HepG2 (cell line): Measurements from ENCODE around the gene SCAPER. TPM values are rescaled to one million over a fixed set of nuclear protein-coding genes. Genes with fewer than 3 reads are reported as not detected.

Source experiments
- MAFF ChIP-seq: IDR thresholded peaks from 2 replicates; pipeline ENCODE4 v1.6.1; 2011; ENCODE audit warnings: low read depth, low read length, improper control_type of control experiment
- NKX3-1 ChIP-seq: sonication (generic); formaldehyde crosslinking; IDR thresholded peaks from 2 replicates; pipeline ENCODE4 v1.5.0; 2020; ENCODE audit warnings: missing genetic modification reagents
- TERF1 ChIP-seq: sonication (generic); formaldehyde crosslinking; IDR thresholded peaks from 2 replicates; pipeline ENCODE4 v1.8.0; 2022; ENCODE audit warnings: mild to moderate bottlenecking, missing genetic modification reagents, moderate library complexity
- TFDP1 ChIP-seq: IDR thresholded peaks from 2 replicates; pipeline ENCODE4 v1.6.1; 2016; ENCODE audit warnings: missing compliant biosample characterization, missing genetic modification reagents, borderline replicate concordance
- TOPORS ChIP-seq: sonication (generic); formaldehyde crosslinking; IDR thresholded peaks from 2 replicates; pipeline ENCODE4 v1.8.0; 2023; ENCODE audit warnings: mild to moderate bottlenecking, missing genetic modification reagents
- TSC22D2 ChIP-seq: sonication (generic); formaldehyde crosslinking; IDR thresholded peaks from 2 replicates; pipeline ENCODE4 v1.5.1; 2020; ENCODE audit warnings: missing genetic modification reagents, mild to moderate bottlenecking, borderline replicate concordance
- ZBTB40 ChIP-seq, 2 experiments: fragments of 450-650 bp in 1 of 2; sonication (generic) in 1 of 2; formaldehyde crosslinking in 1 of 2; IDR thresholded peaks; 2 replicates each; pipeline versions ENCODE4 v1.6.1 to v1.8.0; 2016 to 2022; ENCODE audit warnings: antibody characterized with exemption in 1 of 2, mild to moderate bottlenecking in 1 of 2, missing genetic modification reagents in 1 of 2
- ZBTB42 ChIP-seq: sonication (generic); formaldehyde crosslinking; IDR thresholded peaks from 2 replicates; pipeline ENCODE4 v1.5.0; 2020; ENCODE audit warnings: mild to moderate bottlenecking, missing genetic modification reagents
- ZC3H4 ChIP-seq: sonication (generic); formaldehyde crosslinking; IDR thresholded peaks from 2 replicates; pipeline ENCODE4 v1.4.0; 2020; ENCODE audit warnings: missing genetic modification reagents, borderline replicate concordance
- ZNF687 ChIP-seq: sonication (generic); formaldehyde crosslinking; IDR thresholded peaks from 2 replicates; pipeline ENCODE4 v1.5.1; 2020; ENCODE audit warnings: mild to moderate bottlenecking, missing genetic modification reagents, moderate library complexity
- polyA plus RNA-seq, 8 experiments: library from polyadenylated mRNA; depleted of rRNA in 3 of 8; stranded (reverse) in 7 of 8; unstranded in 1 of 8; fragments of >200 nt; fragmentation: Illumina TruSeq in 4 of 8; extraction: Trizol in 4 of 8; gene quantifications; 2 replicates each; pipeline versions ENCODE4 v1.2.1 to v1.2.3, GENCODE V29; 2011 to 2016; ENCODE audit warnings: low read depth in 4 of 8, missing spikeins in 1 of 8, mixed read lengths in 1 of 8; ENCODE audit not compliant: insufficient read depth in 1 of 8
- total RNA-seq, 5 experiments: library from RNA; depleted of rRNA; stranded (reverse); fragments of >200 nt; fragmentation: Illumina TruSeq; extraction: Trizol; gene quantifications; 2 replicates each; pipeline ENCODE4 v1.2.3, GENCODE V29; 2016; ENCODE audit warnings: low read depth in 1 of 5

Gene SCAPER
- total and polyA plus RNA-seq, 2 of the 13 experiments (the other 11 are each of a cell fraction or from before 2014, with no cell fraction given) = 4.3 to 10.5 TPM

- TF ChIP-seq ZBTB40 (IDR thresholded peaks at IDR 0.05) = no peak
- TF ChIP-seq ZBTB40 (CRISPR knock-in tag; IDR thresholded peaks at IDR 0.05) = peak; percentile 78; the same call in 1 of the 2 replicates
- TF ChIP-seq NKX3-1 (CRISPR knock-in tag) = peak; percentile 97
- TF ChIP-seq TERF1 (CRISPR knock-in tag) = no peak
- TF ChIP-seq MAFF = no peak
- no peak for TF ChIP-seq TOPORS
- peak; percentile 92; the same call in 1 of the 2 replicates for TF ChIP-seq ZBTB42
- TF ChIP-seq ZNF687 (CRISPR knock-in tag) = peak; percentile 100
- 0 out of 2 replicates have a peak, but pooled peaks have one; percentile 44 for TF ChIP-seq TSC22D2
- no peak for TF ChIP-seq ZC3H4
- peak; percentile 99 for TF ChIP-seq TFDP1
Measured at GRCh38 chr15:76905013-76905839, at the start of gene SCAPER (continued).
